ENCODE data around the gene NR1H4. TPM values are rescaled to one million over a fixed set of nuclear protein-coding genes. Genes with fewer than 3 reads are reported as not detected.

The NR1H4 gene
- total and polyA plus RNA-seq, 2 of the 13 experiments (the other 11 are each of a cell fraction or from before 2014, with no cell fraction given), result 27.3 to 114 TPM

DNA sequence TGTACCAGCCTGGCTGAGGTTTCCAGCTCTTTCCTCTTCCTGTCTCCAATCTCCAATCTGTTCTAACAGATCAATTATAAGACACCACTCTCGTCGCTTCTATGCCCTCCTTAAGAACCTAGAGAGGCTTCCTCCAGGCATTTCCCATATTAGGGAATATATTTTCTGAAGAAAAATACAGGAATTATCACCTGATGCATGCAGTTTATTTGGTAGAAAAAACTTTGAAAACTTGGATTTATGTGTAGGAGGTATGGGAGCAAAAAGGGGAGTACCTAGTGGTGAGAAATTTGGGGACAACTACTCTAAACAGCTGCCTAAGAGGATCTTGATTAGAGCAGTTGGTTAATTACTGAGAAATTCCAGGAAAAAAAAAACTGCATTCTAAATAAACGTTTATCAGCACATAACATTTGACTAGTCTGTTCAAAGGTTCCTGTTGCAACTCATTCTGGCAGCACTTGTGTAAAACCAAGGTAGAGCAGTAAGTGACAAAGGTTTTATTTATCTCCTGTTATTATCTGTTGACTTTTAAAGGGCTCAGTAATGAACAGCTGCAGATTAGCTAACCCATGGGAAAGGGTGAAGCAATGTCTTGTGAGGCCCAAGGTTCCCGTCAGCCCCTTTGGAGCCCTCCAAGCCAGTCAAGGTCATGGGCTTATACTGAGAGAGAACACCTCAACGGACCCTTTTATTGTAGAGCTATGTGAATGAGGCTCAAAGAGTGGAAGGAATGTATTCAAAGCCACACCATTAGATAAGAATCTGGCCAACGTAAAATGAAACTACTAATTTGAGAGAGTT, 36.4 kb upstream of the NR1H4 start (continued):
- TF ChIP-seq, protein P1, sequence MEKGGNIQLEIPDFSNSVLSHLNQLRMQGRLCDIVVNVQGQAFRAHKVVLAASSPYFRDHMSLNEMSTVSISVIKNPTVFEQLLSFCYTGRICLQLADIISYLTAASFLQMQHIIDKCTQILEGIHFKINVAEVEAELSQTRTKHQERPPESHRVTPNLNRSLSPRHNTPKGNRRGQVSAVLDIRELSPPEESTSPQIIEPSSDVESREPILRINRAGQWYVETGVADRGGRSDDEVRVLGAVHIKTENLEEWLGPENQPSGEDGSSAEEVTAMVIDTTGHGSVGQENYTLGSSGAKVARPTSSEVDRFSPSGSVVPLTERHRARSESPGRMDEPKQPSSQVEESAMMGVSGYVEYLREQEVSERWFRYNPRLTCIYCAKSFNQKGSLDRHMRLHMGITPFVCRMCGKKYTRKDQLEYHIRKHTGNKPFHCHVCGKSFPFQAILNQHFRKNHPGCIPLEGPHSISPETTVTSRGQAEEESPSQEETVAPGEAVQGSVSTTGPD (CRISPR knock-in tag; IDR thresholded peaks at IDR 0.05), result 0 out of 2 replicates have a peak, but pooled peaks have one; percentile 52
- TF ChIP-seq KLF9 (CRISPR knock-in tag; IDR thresholded peaks at IDR 0.05; ENCODE audit: low read depth), result no peak
- no peak for TF ChIP-seq IRF9 (CRISPR knock-in tag; IDR thresholded peaks at IDR 0.05; ENCODE audit: borderline replicate concordance)
- TF ChIP-seq, protein P2, sequence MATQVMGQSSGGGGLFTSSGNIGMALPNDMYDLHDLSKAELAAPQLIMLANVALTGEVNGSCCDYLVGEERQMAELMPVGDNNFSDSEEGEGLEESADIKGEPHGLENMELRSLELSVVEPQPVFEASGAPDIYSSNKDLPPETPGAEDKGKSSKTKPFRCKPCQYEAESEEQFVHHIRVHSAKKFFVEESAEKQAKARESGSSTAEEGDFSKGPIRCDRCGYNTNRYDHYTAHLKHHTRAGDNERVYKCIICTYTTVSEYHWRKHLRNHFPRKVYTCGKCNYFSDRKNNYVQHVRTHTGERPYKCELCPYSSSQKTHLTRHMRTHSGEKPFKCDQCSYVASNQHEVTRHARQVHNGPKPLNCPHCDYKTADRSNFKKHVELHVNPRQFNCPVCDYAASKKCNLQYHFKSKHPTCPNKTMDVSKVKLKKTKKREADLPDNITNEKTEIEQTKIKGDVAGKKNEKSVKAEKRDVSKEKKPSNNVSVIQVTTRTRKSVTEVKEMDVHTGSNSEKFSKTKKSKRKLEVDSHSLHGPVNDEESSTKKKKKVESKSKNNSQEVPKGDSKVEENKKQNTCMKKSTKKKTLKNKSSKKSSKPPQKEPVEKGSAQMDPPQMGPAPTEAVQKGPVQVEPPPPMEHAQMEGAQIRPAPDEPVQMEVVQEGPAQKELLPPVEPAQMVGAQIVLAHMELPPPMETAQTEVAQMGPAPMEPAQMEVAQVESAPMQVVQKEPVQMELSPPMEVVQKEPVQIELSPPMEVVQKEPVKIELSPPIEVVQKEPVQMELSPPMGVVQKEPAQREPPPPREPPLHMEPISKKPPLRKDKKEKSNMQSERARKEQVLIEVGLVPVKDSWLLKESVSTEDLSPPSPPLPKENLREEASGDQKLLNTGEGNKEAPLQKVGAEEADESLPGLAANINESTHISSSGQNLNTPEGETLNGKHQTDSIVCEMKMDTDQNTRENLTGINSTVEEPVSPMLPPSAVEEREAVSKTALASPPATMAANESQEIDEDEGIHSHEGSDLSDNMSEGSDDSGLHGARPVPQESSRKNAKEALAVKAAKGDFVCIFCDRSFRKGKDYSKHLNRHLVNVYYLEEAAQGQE (IDR thresholded peaks at IDR 0.05; ENCODE audit: borderline replicate concordance in 1 of 2, low read depth in 1 of 2, low read length in 2 of 2), result peak in 1 of 2 experiments; percentile 82; a peak in 2 of 4 replicates
- no peak for TF ChIP-seq ZNF451 (CRISPR knock-in tag; IDR thresholded peaks at IDR 0.05)
- TF ChIP-seq ZNF577 (CRISPR knock-in tag; IDR thresholded peaks at IDR 0.05; ENCODE audit: borderline replicate concordance, low read depth), result no peak
- no peak for TF ChIP-seq NFATC3 (CRISPR knock-in tag; IDR thresholded peaks at IDR 0.05)
- TF ChIP-seq ZNF274 (CRISPR knock-in tag; IDR thresholded peaks at IDR 0.05), result no peak
- peak; percentile 89 for TF ChIP-seq ZBTB20 (CRISPR knock-in tag; IDR thresholded peaks at IDR 0.05; ENCODE audit: borderline replicate concordance, low read depth)
- TF ChIP-seq ZNF777 (CRISPR knock-in tag; IDR thresholded peaks at IDR 0.05), result no peak
- TF ChIP-seq HHEX (CRISPR knock-in tag; IDR thresholded peaks at IDR 0.05), result peak; percentile 84
- TF ChIP-seq GTF3A (CRISPR knock-in tag; conservative IDR thresholded peaks at IDR 0.05), result no peak
- TF ChIP-seq HINFP (CRISPR knock-in tag; IDR thresholded peaks at IDR 0.05; ENCODE audit: low read depth), result no peak
- TF ChIP-seq SP1 (IDR thresholded peaks at IDR 0.05), result no peak
- TF ChIP-seq SP1 (CRISPR knock-in tag; IDR thresholded peaks at IDR 0.05), result no peak
- no peak for TF ChIP-seq ZNF891 (CRISPR knock-in tag; IDR thresholded peaks at IDR 0.05)
- TF ChIP-seq FOXP4 (CRISPR knock-in tag; IDR thresholded peaks at IDR 0.05), result peak; percentile 98
- TF ChIP-seq ZBTB38 (CRISPR knock-in tag; IDR thresholded peaks at IDR 0.05), result no peak
- TF ChIP-seq NFKBIZ (CRISPR knock-in tag; IDR thresholded peaks at IDR 0.05), result peak; percentile 94
- TF ChIP-seq ZNF737 (CRISPR knock-in tag; IDR thresholded peaks at IDR 0.05; ENCODE audit: borderline replicate concordance), result no peak
